Erythroblast (primary cell): ENCODE measurements around the gene IDH3A.

Source experiments
- GATA1 ChIP-seq: IDR thresholded peaks from 2 replicates; pipeline ENCODE4 v1.6.1; 2011; ENCODE audit warnings: low read depth, mild to moderate bottlenecking, control low read depth, low read length, moderate library complexity
- POLR2A ChIP-seq: IDR thresholded peaks from 2 replicates; pipeline ENCODE4 v1.6.1; 2011; ENCODE audit warnings: mild to moderate bottlenecking, low read length

DNA sequence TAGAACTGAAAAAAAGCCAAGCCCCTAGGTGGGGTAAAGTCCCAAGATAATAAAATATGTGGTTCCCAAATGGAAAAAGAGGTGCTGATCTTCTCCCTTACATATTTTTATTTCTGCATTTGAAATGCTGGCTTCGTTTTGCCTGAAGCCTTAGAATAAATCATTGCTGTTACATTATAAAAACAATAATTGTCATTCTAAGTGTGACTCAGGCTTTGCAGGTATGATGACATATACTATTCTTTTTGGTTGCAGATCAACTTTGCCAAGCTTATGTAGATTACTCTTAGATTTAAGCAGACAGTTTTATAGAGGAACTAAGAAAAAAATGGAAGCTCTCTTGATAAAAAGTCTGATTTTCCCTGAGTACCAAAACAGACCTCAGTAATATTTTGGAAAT lies 7.5 kb downstream of the IDH3A start:
- no peak for TF ChIP-seq POLR2A
- no peak for TF ChIP-seq GATA1
